ENCODE results near the gene IFI27L1.

DNA sequence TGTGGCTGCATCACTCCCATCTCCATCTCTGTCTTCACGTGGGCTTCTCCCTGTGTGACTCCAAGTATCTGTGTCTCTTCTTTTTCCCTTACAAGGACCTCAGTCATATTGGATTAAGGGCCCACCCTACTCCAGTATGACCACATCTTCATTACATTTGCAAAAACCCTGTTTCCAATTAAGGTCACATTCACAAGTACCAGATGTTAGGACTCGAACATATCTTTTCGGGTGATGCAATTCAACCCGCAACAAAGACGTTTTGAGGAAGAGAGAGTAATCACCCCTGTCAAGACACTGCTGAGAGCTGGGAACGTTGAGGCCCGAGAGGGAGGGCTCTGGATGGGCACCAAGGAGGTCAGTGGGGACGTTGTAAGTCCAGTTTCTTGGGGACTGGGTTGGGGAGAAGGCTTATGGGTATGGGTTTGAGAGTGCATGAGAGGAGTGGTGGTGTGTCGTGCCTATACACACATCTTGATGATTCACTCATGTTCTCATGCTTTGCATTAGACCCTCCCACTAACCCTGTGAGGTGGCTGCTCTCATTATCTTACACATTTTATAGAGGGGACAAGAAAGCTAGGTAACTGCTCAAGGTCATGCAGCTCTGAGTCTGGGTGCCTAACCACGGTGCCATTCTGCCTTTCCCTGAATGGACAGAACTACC lies 17.3 kb downstream of the IFI27L1 start:
- TF ChIP-seq, protein P1, sequence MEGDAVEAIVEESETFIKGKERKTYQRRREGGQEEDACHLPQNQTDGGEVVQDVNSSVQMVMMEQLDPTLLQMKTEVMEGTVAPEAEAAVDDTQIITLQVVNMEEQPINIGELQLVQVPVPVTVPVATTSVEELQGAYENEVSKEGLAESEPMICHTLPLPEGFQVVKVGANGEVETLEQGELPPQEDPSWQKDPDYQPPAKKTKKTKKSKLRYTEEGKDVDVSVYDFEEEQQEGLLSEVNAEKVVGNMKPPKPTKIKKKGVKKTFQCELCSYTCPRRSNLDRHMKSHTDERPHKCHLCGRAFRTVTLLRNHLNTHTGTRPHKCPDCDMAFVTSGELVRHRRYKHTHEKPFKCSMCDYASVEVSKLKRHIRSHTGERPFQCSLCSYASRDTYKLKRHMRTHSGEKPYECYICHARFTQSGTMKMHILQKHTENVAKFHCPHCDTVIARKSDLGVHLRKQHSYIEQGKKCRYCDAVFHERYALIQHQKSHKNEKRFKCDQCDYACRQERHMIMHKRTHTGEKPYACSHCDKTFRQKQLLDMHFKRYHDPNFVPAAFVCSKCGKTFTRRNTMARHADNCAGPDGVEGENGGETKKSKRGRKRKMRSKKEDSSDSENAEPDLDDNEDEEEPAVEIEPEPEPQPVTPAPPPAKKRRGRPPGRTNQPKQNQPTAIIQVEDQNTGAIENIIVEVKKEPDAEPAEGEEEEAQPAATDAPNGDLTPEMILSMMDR (conservative IDR thresholded peaks at IDR 0.05) = no peak
- no peak for TF ChIP-seq ZFX (IDR thresholded peaks at IDR 0.05)

All from C4-2B (cell line).